MCF 10A (cell line): Measurements from ENCODE around the gene TTC33. TPM values are rescaled to one million over a fixed set of nuclear protein-coding genes. Genes with fewer than 3 reads are reported as not detected.
"Not testable (repeated sequence)": the region's sequence is repeated elsewhere in the genome, so short reads cannot be mapped to it uniquely, and the experiment has no call there.

Experiments used
- BruUV-seq: library from RNA; stranded (reverse); fragments of 400-500 nt; replicated peaks from 2 replicates; lab custom pipeline; 2021; lab: Mats Ljungman, UMichigan
- CTCF ChIA-PET: fragments of 300-600 bp; sonication (Branson Sonifier 250); formaldehyde crosslinking; extraction: SDS; loops from one replicate; lab custom pipeline; 2021; ENCODE audit warnings: antibody characterized with exemption, inconsistent platforms; lab: Yijun Ruan, JAX
- POLR2A ChIA-PET: fragments of 300-600, 350-650 bp; sonication (Branson Sonifier 250); formaldehyde crosslinking; extraction: SDS; loops from one replicate; lab custom pipeline; 2020; ENCODE audit warnings: antibody characterized with exemption, inconsistent platforms; lab: Yijun Ruan, JAX
- DNase-seq: peaks from one replicate; pipeline ENCODE4 v3.0.0-alpha.2; 2018; ENCODE audit not compliant: unreplicated experiment
- H3K27ac Mint-ChIP-seq: one replicate; pipeline ENCODE4 v1.8.0; 2022; ENCODE audit warnings: mild to moderate bottlenecking, low read depth, mixed read lengths; ENCODE audit not compliant: unreplicated experiment
- H3K27me3 Mint-ChIP-seq: one replicate; pipeline ENCODE4 v1.8.0; 2022; ENCODE audit warnings: mixed read lengths; ENCODE audit not compliant: insufficient read depth, unreplicated experiment
- H3K36me3 Mint-ChIP-seq: one replicate; pipeline ENCODE4 v1.8.0; 2022; ENCODE audit warnings: mild to moderate bottlenecking, moderate library complexity, mixed read lengths; ENCODE audit not compliant: insufficient read depth, unreplicated experiment
- H3K4me1 Mint-ChIP-seq: one replicate; pipeline ENCODE4 v1.8.0; 2022; ENCODE audit warnings: mixed read lengths; ENCODE audit not compliant: insufficient read depth, unreplicated experiment
- H3K4me3 Mint-ChIP-seq: one replicate; pipeline ENCODE4 v1.8.0; 2022; ENCODE audit warnings: mild to moderate bottlenecking, moderate library complexity, mixed read lengths; ENCODE audit not compliant: unreplicated experiment
- H3K9me3 Mint-ChIP-seq: one replicate; pipeline ENCODE4 v1.8.0; 2022; ENCODE audit warnings: mixed read lengths; ENCODE audit not compliant: unreplicated experiment
- CTCF ChIP-seq: fragments of 200-600 bp; IDR thresholded peaks from one replicate; pipeline ENCODE4 v1.8.0; 2022; ENCODE audit warnings: antibody characterized with exemption, mild to moderate bottlenecking; ENCODE audit not compliant: unreplicated experiment
- intact Hi-C: fragments of 100-400 bp; cut with micrococcal nuclease; formaldehyde crosslinking; loops from 2 replicates; pipeline ENCODE4 v1.14.1; 2022
- total RNA-seq: library from RNA; stranded (reverse); gene quantifications from 2 replicates; pipeline ENCODE4 v1.2.3, GENCODE V29; 2022

Gene TTC33
- total RNA-seq, 1 experiment from 2014 or later, result 13.3 TPM

GRCh38 chr5:40796487-40796889 lies 40.7 kb upstream of the TTC33 start:
- ChIA-PET CTCF (interaction anchor here (0.7 to 1.7 kb wide), 3 partner anchors 9 to 40 kb away, joined by 3 to 4 read pairs (median 3); no protein-coding TSS in a partner anchor), POLR2A (interaction anchor here (0.6 to 3.2 kb wide), 14 partner anchors 10 to 1129 kb away, joined by 3 to 13 read pairs (median 4); partner anchors contain the start of genes CARD6 and FBXO4)
- Mint-ChIP-seq H3K27ac (peak overlapping the region; percentile 25), H3K9me3 (no peaks in the 10 kb centered on the region), H3K27me3 (no peaks in the 10 kb centered on the region), H3K4me3 (peak overlapping the region; percentile 79), H3K36me3 (peaks cover 6% of the 10 kb centered on the region), H3K4me1 (peaks cover 7% of the 10 kb centered on the region)
- no peak for TF ChIP-seq CTCF
- intact Hi-C loops, result no loop called here
- no TSS peak for BruUV-seq
- peak; percentile 39 for DNase-seq

- BruUV-seq, H3K27me3 Mint-ChIP-seq, H3K4me3 Mint-ChIP-seq, intact Hi-C loops, H3K27ac Mint-ChIP-seq, DNase-seq, H3K36me3 Mint-ChIP-seq, H3K9me3 Mint-ChIP-seq: not testable (repeated sequence)
- CTCF ChIA-PET, result interaction anchor here (0.7 kb wide), 1 partner anchor 47 kb away, joined by 3 read pairs; no protein-coding TSS in a partner anchor
- peaks cover 15% of the 10 kb centered on the region for H3K4me1 Mint-ChIP-seq
- POLR2A ChIA-PET, result interaction anchor here (0.6 to 3.2 kb wide), 3 partner anchors 8 to 35 kb away, joined by 3 to 11 read pairs (median 5); no protein-coding TSS in a partner anchor
These were observed 39.1 kb upstream of the TTC33 start for GRCh38 chr5:40794877-40795276.

- intact Hi-C loops, H3K27me3 Mint-ChIP-seq, H3K9me3 Mint-ChIP-seq, BruUV-seq, DNase-seq, H3K4me3 Mint-ChIP-seq, H3K27ac Mint-ChIP-seq, H3K36me3 Mint-ChIP-seq: not testable (repeated sequence)
- ChIA-PET CTCF (interaction anchor here (0.7 kb wide), 1 partner anchor 48 kb away, joined by 3 read pairs; no protein-coding TSS in a partner anchor), POLR2A (interaction anchor here (0.6 to 3.2 kb wide), 2 partner anchors 33 to 34 kb away, joined by 3 to 11 read pairs; no protein-coding TSS in a partner anchor)
- H3K4me1 Mint-ChIP-seq, result peaks cover 15% of the 10 kb centered on the region
These were observed 38.6 kb upstream of the TTC33 start for GRCh38 chr5:40794340-40794739.

- peaks cover 15% of the 10 kb centered on the region for H3K4me1 Mint-ChIP-seq
- H3K9me3 Mint-ChIP-seq, BruUV-seq, H3K27ac Mint-ChIP-seq, intact Hi-C loops, H3K27me3 Mint-ChIP-seq, H3K4me3 Mint-ChIP-seq, DNase-seq, H3K36me3 Mint-ChIP-seq: not testable (repeated sequence)
- ChIA-PET POLR2A (interaction anchor here (1.5 kb wide), 1 partner anchor 40 kb away, joined by 3 read pairs; no protein-coding TSS in a partner anchor), CTCF (interaction anchor here (0.6 kb wide), 2 partner anchors 17 to 57 kb away, joined by 3 read pairs; no protein-coding TSS in a partner anchor)
These were observed 36.9 kb upstream of the TTC33 start for GRCh38 chr5:40792691-40793090.

GRCh38 chr5:40791715-40792139 lies 36.0 kb upstream of the TTC33 start:
- Mint-ChIP-seq H3K27ac (no peak overlapping the region), H3K36me3 (peaks cover 9% of the 10 kb centered on the region), H3K27me3 (no peaks in the 10 kb centered on the region), H3K4me1 (peaks cover 15% of the 10 kb centered on the region), H3K4me3 (no peak overlapping the region), H3K9me3 (peaks cover 9% of the 10 kb centered on the region)
- peak; percentile 31 for DNase-seq
- BruUV-seq, result no TSS peak
- CTCF ChIA-PET, result no interaction called here
- POLR2A ChIA-PET, result interaction anchor here (0.7 to 1.3 kb wide), 5 partner anchors 10 to 44 kb away, joined by 3 to 4 read pairs (median 3); partner anchors contain the start of gene RPL37
- intact Hi-C loops, result no loop called here
- TF ChIP-seq CTCF, result no peak
